Tibial nerve (tissue), 4 donors: Measurements from ENCODE around the gene CAVIN2. TPM values are rescaled to one million over a fixed set of nuclear protein-coding genes. Genes with fewer than 3 reads are reported as not detected.

Source experiments
- DNase-seq, 2 donors: peaks; one replicate each; pipeline ENCODE4 v3.0.0-alpha.2; 2019; ENCODE audit warnings: low spot score in 2 of 2
- H3K27ac ChIP-seq, 4 donors: fragments of 200-600 bp; sonication (generic) in 3 of 4; one replicate each; pipeline ENCODE4 v1.5.1; 2017 to 2019; ENCODE audit warnings: mild to moderate bottlenecking in 1 of 4
- H3K27me3 ChIP-seq, 2 donors: fragments of 200-600 bp; sonication (generic) in 1 of 2; one replicate each; pipeline versions ENCODE4 v1.5.1 to v1.6.0; 2017 to 2019
- H3K36me3 ChIP-seq, 3 donors: fragments of 200-600 bp; sonication (generic); one replicate each; pipeline ENCODE4 v1.5.1; 2018 to 2019
- H3K4me1 ChIP-seq, 4 donors: fragments of 200-600 bp; sonication (generic) in 3 of 4; one replicate each; pipeline ENCODE4 v1.5.1; 2017 to 2019
- H3K4me3 ChIP-seq, 4 donors: fragments of 200-600 bp; sonication (generic) in 3 of 4; one replicate each; pipeline ENCODE4 v1.5.1; 2017 to 2019; ENCODE audit warnings: mild to moderate bottlenecking in 1 of 4, moderate library complexity in 1 of 4
- H3K9me3 ChIP-seq, 4 donors: fragments of 200-600 bp; sonication (generic) in 3 of 4; one replicate each; pipeline ENCODE4 v1.5.1; 2017 to 2019
- CTCF ChIP-seq, 5 experiments: fragments of 200-600 bp in 3 of 5; fragments of 450-650 bp in 2 of 5; sonication (generic) in 3 of 5; IDR thresholded peaks; one replicate each; pipeline ENCODE4 v1.5.1; 2016 to 2019; ENCODE audit warnings: antibody characterized with exemption in 5 of 5, mild to moderate bottlenecking in 3 of 5, moderate library complexity in 2 of 5
- EP300 ChIP-seq, 2 donors: sonication (generic); formaldehyde crosslinking; IDR thresholded peaks; one replicate each; pipeline ENCODE4 v1.6.1; 2017; ENCODE audit warnings: antibody characterized with exemption in 2 of 2, mild to moderate bottlenecking in 1 of 2
- POLR2A ChIP-seq, 2 donors: fragments of 450-650 bp; IDR thresholded peaks; one replicate each; pipeline ENCODE4 v1.6.1; 2017; ENCODE audit warnings: antibody characterized with exemption in 2 of 2, mild to moderate bottlenecking in 2 of 2, moderate library complexity in 2 of 2
- WGBS, 2 donors: methylation state at CpG; one replicate each; pipeline ENCODE4 v1.1.5; 2018; 5-methylcytosine and 5-hydroxymethylcytosine counted together
- total RNA-seq, 4 donors: library from RNA; depleted of rRNA; stranded (reverse); fragments of >200 nt; gene quantifications; one replicate each; pipeline ENCODE4 v1.1.0, GENCODE V29; 2016

The CAVIN2 gene
- total RNA-seq, 4 donors from 2014 or later: 47.9 to 54.0 (median 50.9) TPM

DNA sequence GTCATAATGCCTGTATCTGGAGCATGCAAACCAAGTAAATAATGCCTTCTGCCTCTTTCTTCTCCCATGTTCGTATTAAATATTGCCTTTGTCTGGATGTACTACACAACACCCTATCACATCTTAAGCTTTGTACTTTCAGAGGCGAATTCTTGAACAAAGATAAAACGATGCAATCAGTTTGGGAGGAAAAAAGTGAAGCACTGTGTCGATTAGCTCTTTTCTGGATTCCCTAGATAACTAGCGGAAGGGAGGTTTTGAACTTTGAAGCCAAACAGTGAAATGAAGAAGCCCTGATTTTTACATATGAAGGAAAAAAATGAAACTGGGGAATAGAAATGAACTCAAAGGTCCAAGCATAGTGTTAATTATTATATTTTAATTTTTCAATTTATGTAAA lies 44.7 kb downstream of the CAVIN2 start:
- H3K9me3 ChIP-seq: no peaks in the 10 kb centered on the region
- H3K27me3 ChIP-seq: no peaks in the 10 kb centered on the region
- 74 to 83% methylated on average over 5 of the region's 5 CpGs for whole genome bisulfite sequencing, 2 donors
- H3K4me1 ChIP-seq: no peaks in the 10 kb centered on the region
- no peak overlapping the region for H3K4me3 ChIP-seq
- no peak overlapping the region for H3K27ac ChIP-seq
- no peak for TF ChIP-seq POLR2A (IDR thresholded peaks at IDR 0.05)
- no peak for TF ChIP-seq EP300 (IDR thresholded peaks at IDR 0.05)
- TF ChIP-seq CTCF (IDR thresholded peaks at IDR 0.05): no peak
- no peaks in the 10 kb centered on the region for H3K36me3 ChIP-seq
- no peak for DNase-seq

GRCh38 chr2:191800874-191801273 lies 46.0 kb downstream of the CAVIN2 start:
- H3K27me3 ChIP-seq: no peaks in the 10 kb centered on the region
- H3K4me3 ChIP-seq: no peak overlapping the region
- DNase-seq: no peak
- 90 to 94% methylated on average over 1 of the region's 1 CpG for WGBS, 2 donors
- H3K36me3 ChIP-seq: no peaks in the 10 kb centered on the region
- H3K9me3 ChIP-seq: no peaks in the 10 kb centered on the region
- TF ChIP-seq POLR2A (IDR thresholded peaks at IDR 0.05): no peak
- TF ChIP-seq EP300 (IDR thresholded peaks at IDR 0.05): no peak
- no peak for TF ChIP-seq CTCF (IDR thresholded peaks at IDR 0.05)
- no peaks in the 10 kb centered on the region for H3K4me1 ChIP-seq
- H3K27ac ChIP-seq: no peak overlapping the region

DNA sequence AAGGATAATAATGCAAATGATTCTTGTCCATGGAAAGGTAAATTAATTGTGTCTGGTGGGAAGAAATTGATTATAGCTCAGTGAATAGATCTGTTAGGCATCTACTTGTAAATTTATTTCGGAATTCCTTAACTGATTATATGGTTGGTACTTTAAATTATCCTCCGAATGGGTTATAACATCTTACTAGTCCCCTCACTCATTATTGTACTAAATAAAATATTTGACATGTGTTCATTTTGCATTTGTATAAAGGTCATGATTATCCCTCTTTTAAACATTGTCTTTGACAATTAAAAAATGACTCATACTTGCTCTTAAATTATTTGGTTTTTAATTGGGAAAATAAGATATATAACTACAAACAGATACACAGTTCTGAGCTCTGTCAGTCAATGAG lies 47.4 kb downstream of the CAVIN2 start:
- DNase-seq: no peak
- 92 to 93% methylated on average over 2 of the region's 2 CpGs for WGBS, 2 donors
- TF ChIP-seq CTCF (IDR thresholded peaks at IDR 0.05) (no peak), POLR2A (IDR thresholded peaks at IDR 0.05) (no peak), EP300 (IDR thresholded peaks at IDR 0.05) (no peak)
- no peaks in the 10 kb centered on the region for H3K9me3 ChIP-seq
- H3K4me1 ChIP-seq: no peaks in the 10 kb centered on the region
- H3K36me3 ChIP-seq: no peaks in the 10 kb centered on the region
- H3K27me3 ChIP-seq: no peaks in the 10 kb centered on the region
- no peak overlapping the region for H3K27ac ChIP-seq
- no peak overlapping the region for H3K4me3 ChIP-seq

GRCh38 chr2:191797942-191798876 lies 48.7 kb downstream of the CAVIN2 start:
- Histone ChIP-seq H3K27ac (no peak overlapping the region), H3K36me3 (no peaks in the 10 kb centered on the region), H3K4me1 (no peaks in the 10 kb centered on the region), H3K9me3 (no peaks in the 10 kb centered on the region), H3K4me3 (no peak overlapping the region), H3K27me3 (no peaks in the 10 kb centered on the region)
- DNase-seq: no peak
- TF ChIP-seq EP300 (IDR thresholded peaks at IDR 0.05) (no peak), POLR2A (IDR thresholded peaks at IDR 0.05) (no peak), CTCF (IDR thresholded peaks at IDR 0.05) (no peak)
- 75 to 84% methylated on average over 2 of the region's 2 CpGs for WGBS, 2 donors

GRCh38 chr2:191797500-191797899 lies 49.4 kb downstream of the CAVIN2 start:
- Histone ChIP-seq H3K27me3 (no peaks in the 10 kb centered on the region), H3K4me3 (no peak overlapping the region), H3K4me1 (no peaks in the 10 kb centered on the region), H3K27ac (no peak overlapping the region), H3K9me3 (no peaks in the 10 kb centered on the region), H3K36me3 (no peaks in the 10 kb centered on the region)
- WGBS, 2 donors: 72 to 79% methylated on average over 4 of the region's 4 CpGs
- TF ChIP-seq POLR2A (IDR thresholded peaks at IDR 0.05) (no peak), CTCF (IDR thresholded peaks at IDR 0.05) (no peak), EP300 (IDR thresholded peaks at IDR 0.05) (no peak)
- DNase-seq: no peak
